ENCODE data around the gene DOC2B.

DOC2B gene

DNA sequence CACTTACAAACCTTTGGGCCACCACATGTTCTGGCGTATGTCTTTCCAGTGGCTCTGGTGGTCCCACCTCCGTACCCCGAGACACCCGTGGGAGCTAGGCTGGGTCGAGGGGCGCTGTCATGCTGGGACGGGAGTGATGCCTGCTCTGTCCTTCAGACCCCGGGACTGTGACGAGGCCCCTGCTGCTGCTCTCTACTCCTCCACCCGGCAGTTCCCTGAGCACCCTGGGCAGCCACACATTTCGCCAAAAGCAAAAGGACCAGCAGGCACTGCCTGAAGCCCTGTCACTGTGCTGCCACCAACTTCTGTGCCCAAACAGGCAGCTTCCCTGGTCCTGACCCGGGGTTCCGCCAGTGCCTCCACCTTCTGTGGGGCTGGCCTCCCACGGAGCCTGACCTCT is 15.5 kb downstream of the DOC2B start:
- DNase-seq (ENCODE audit: insufficient read length): no peak
- TF ChIP-seq TAF1 (IDR thresholded peaks at IDR 0.05; ENCODE audit: borderline replicate concordance, low read depth, low read length) (no peak), POLR2AphosphoS5 (IDR thresholded peaks at IDR 0.05; ENCODE audit: low read depth, low read length) (no peak), POLR2A (IDR thresholded peaks at IDR 0.05; ENCODE audit: low read depth, low read length) (no peak)
- no peak for FAIRE-seq

DNA sequence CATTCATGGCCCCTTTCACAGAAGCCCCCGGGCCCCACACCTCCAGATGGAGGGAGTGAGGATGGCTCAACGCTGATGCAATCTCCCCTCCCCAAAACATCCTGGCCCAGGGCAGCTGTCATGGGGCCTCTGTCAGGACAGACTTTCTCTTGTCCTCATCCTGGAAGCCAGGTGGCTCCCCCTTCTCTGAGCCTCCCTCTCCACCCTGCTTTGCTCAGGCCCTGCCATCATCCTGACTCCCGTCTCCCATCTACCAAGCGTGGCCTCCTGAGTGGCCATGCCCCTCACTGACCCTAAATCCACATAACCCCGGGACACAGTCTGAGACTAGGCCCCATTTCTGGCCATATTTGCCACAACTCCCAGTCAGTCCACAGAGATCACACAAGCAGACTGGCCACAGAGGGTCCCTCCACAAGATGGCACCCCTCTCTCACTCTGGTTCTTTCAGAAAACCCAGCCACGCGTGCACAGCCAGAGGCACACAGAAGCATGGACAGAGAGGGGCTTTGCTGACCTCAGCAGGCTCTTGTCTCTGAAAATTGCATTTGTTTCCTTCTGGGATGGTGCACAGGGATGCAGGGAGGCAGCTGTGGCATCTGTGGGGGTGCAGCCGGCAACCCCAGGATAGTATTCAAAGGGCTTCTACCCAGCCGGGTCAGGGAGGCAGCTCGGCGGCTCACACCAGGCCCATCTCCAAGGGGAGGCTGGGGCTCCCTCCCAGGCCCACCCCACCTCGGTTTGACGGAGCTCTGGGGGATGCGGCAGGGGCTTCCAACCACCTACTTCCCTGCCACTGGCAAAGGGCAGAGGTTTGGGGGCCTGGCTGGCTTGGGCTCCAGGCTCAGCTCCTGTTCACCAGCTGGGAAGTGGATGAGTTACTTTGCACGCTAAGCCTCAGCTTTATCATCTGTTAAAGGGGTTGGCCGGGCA is 16.9 kb downstream of the DOC2B start:
- FAIRE-seq: no peak
- TF ChIP-seq POLR2A (IDR thresholded peaks at IDR 0.05; ENCODE audit: low read depth, low read length): no peak
- no peak for TF ChIP-seq TAF1 (IDR thresholded peaks at IDR 0.05; ENCODE audit: borderline replicate concordance, low read depth, low read length)
- TF ChIP-seq POLR2AphosphoS5 (IDR thresholded peaks at IDR 0.05; ENCODE audit: low read depth, low read length): no peak
- no peak for DNase-seq (ENCODE audit: insufficient read length)

- TF ChIP-seq TAF1 (IDR thresholded peaks at IDR 0.05; ENCODE audit: borderline replicate concordance, low read depth, low read length): no peak
- TF ChIP-seq POLR2A (IDR thresholded peaks at IDR 0.05; ENCODE audit: low read depth, low read length): no peak
- TF ChIP-seq POLR2AphosphoS5 (IDR thresholded peaks at IDR 0.05; ENCODE audit: low read depth, low read length): no peak
- no peak for FAIRE-seq
Observed at GRCh38 chr17:163514-164098, 17.8 kb downstream of the DOC2B start.

GRCh38 chr17:162689-163088 is 18.8 kb downstream of the DOC2B start:
- no peak for DNase-seq (ENCODE audit: insufficient read length)
- no peak for FAIRE-seq
- TF ChIP-seq TAF1 (IDR thresholded peaks at IDR 0.05; ENCODE audit: borderline replicate concordance, low read depth, low read length): no peak
- no peak for TF ChIP-seq POLR2AphosphoS5 (IDR thresholded peaks at IDR 0.05; ENCODE audit: low read depth, low read length)

More at GRCh38 chr17:163514-164098, 17.8 kb downstream of the DOC2B start:
- DNase-seq (ENCODE audit: insufficient read length): no peak

DNA sequence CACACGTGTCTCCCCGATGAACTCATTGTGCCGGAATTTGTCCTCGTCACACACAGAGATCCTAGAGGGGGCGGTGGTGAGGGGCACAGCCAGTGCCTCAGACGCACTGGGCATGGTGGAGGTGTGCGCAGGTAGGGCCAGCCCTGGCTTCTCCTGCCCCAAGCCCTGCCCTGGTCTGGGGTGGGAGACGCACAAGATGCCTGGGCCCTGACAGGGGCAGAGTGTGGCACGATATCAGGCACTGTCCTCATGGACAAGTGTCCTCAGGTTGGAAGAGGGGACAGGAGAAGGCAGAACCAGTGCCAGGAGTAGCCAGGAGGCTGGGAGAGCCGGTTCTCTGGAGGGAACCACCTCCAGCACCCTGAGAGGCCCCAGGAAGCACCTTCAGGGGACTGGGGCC is 20.0 kb downstream of the DOC2B start:
- DNase-seq (ENCODE audit: insufficient read length): no peak

DNA sequence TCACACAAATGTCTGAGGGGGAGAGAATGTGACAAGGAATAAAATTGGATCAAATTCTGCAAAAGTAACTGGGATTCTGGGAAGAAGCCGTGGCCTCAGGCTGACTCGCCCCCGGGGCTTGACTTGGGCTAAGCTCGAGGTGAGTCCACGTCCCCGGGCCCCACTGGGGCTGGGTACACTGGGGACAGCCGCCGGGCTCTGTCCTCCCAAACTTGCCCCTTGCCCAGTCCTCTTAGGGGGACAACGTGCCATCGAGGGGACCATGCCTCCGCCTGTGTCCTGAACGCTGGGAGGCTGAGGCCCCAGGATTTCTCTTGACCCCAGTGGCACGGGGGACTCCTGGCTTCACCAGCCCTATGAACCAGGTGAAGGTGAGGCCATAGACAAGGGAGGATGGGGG is 21.1 kb downstream of the DOC2B start:
- TF ChIP-seq TAF1 (IDR thresholded peaks at IDR 0.05; ENCODE audit: borderline replicate concordance, low read depth, low read length) (no peak), POLR2A (IDR thresholded peaks at IDR 0.05; ENCODE audit: low read depth, low read length) (no peak), POLR2AphosphoS5 (IDR thresholded peaks at IDR 0.05; ENCODE audit: low read depth, low read length) (no peak)
- FAIRE-seq (no peak), DNase-seq (ENCODE audit: insufficient read length) (no peak)

More for the DNA sequence above, 20.0 kb downstream of the DOC2B start:
- TF ChIP-seq POLR2A (IDR thresholded peaks at IDR 0.05; ENCODE audit: low read depth, low read length): no peak
- no peak for TF ChIP-seq TAF1 (IDR thresholded peaks at IDR 0.05; ENCODE audit: borderline replicate concordance, low read depth, low read length)
- TF ChIP-seq POLR2AphosphoS5 (IDR thresholded peaks at IDR 0.05; ENCODE audit: low read depth, low read length): no peak
- no peak for FAIRE-seq

- no peak for TF ChIP-seq TAF1 (IDR thresholded peaks at IDR 0.05; ENCODE audit: borderline replicate concordance, low read depth, low read length)
- TF ChIP-seq POLR2AphosphoS5 (IDR thresholded peaks at IDR 0.05; ENCODE audit: low read depth, low read length): no peak
- no peak for TF ChIP-seq POLR2A (IDR thresholded peaks at IDR 0.05; ENCODE audit: low read depth, low read length)
- no peak for FAIRE-seq
- no peak for DNase-seq (ENCODE audit: insufficient read length)
Observed at GRCh38 chr17:159609-160008, 21.8 kb downstream of the DOC2B start.

- TF ChIP-seq POLR2AphosphoS5 (IDR thresholded peaks at IDR 0.05; ENCODE audit: low read depth, low read length): no peak
- TF ChIP-seq POLR2A (IDR thresholded peaks at IDR 0.05; ENCODE audit: low read depth, low read length): no peak
- no peak for TF ChIP-seq TAF1 (IDR thresholded peaks at IDR 0.05; ENCODE audit: borderline replicate concordance, low read depth, low read length)
- FAIRE-seq: no peak
Observed at GRCh38 chr17:158379-158778, 23.1 kb downstream of the DOC2B start.

GRCh38 chr17:157901-158300 is 23.5 kb downstream of the DOC2B start:
- FAIRE-seq: no peak
- DNase-seq (ENCODE audit: insufficient read length): no peak

More at GRCh38 chr17:158379-158778, 23.1 kb downstream of the DOC2B start:
- no peak for DNase-seq (ENCODE audit: insufficient read length)

GRCh38 chr17:156946-157345 is 24.5 kb downstream of the DOC2B start:
- DNase-seq (ENCODE audit: insufficient read length) (no peak), FAIRE-seq (no peak)
- TF ChIP-seq TAF1 (IDR thresholded peaks at IDR 0.05; ENCODE audit: borderline replicate concordance, low read depth, low read length) (no peak), POLR2A (IDR thresholded peaks at IDR 0.05; ENCODE audit: low read depth, low read length) (no peak), POLR2AphosphoS5 (IDR thresholded peaks at IDR 0.05; ENCODE audit: low read depth, low read length) (no peak)

More at GRCh38 chr17:157901-158300, 23.5 kb downstream of the DOC2B start:
- TF ChIP-seq POLR2AphosphoS5 (IDR thresholded peaks at IDR 0.05; ENCODE audit: low read depth, low read length) (no peak), POLR2A (IDR thresholded peaks at IDR 0.05; ENCODE audit: low read depth, low read length) (no peak), TAF1 (IDR thresholded peaks at IDR 0.05; ENCODE audit: borderline replicate concordance, low read depth, low read length) (no peak)

DNA sequence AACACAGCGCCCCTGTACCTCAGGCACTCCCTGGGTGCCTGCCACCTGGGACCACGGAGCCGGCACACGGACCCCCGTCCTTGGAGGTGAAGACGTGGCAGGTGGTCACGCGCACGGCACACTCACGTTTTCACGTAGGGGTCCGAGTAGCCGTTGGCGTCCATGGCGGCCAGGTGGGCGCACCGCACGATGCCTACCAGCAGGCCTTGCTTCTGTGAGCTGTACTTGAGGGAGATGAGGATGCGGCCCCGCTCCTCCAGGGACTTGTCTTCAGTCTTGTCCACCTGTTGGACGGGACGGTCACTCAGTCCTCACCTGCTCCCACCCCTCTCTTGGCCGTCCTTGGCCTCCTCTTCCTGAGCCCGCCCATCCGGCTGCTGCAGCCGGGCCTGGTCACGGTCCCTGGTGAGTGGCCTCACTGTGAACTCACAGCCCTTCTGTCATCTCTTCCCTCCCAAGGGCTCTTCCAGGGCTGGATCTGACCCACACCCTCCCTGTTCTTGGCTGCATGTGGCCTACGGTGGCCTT is 25.3 kb downstream of the DOC2B start:
- DNase-seq (ENCODE audit: insufficient read length) (no peak), FAIRE-seq (no peak)
- TF ChIP-seq POLR2AphosphoS5 (IDR thresholded peaks at IDR 0.05; ENCODE audit: low read depth, low read length) (no peak), TAF1 (IDR thresholded peaks at IDR 0.05; ENCODE audit: borderline replicate concordance, low read depth, low read length) (no peak), POLR2A (IDR thresholded peaks at IDR 0.05; ENCODE audit: low read depth, low read length) (no peak)
